HG03521 (cell line): ENCODE results near the gene PITX1.
A peak's percentile ranks its signal among the peaks of the same experiment; 100 is the strongest.

ENCODE experiments used
- ATAC-seq: cut with Tn5 transposase; IDR thresholded peaks from one replicate; pipeline ENCODE4 v1.9.1; 2021; ENCODE audit warnings: mild to moderate bottlenecking, moderate library complexity; ENCODE audit not compliant: unreplicated experiment

The PITX1 gene

DNA sequence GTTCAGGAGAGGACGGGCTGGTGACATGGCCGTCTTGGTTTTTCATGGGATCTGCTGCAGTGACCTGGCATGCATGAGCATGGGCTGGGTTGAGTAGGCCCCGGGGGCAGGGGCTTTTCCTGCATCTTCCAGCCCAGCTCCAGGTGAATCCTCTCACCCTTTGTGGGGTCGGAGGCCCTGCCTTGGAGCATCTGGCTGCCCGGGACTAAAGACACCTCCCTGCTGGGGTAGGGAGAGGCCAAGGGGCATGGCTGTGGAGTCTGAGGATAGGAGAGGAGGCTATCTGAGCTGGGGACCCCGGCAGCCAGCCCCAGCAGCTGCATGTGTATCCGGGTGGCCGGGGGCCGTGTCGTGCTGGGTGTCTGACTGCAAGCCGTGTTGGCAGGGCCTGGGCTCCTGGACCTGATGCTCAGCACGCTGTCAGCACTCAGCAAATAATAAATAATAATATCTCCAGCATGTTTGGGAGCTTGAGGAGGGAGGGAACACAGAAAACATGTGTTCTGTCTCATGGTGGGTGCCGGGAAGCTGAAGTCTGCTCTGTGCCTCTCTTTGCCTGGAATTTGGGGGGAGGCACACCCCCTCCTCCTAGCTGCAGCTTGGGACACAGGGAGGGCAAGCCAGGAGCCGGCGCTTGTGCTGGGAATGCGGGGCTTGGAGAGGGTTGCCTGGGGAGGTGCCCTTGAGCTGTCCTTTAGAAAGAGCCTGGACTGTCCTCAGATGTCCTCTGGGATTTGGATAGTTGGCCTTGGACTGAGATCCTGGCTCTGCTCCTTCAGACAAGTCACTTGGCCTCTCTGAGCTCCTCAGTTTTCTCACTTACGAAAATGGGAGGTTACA, 28.4 kb upstream of the PITX1 start:
- ATAC-seq = no peak

DNA sequence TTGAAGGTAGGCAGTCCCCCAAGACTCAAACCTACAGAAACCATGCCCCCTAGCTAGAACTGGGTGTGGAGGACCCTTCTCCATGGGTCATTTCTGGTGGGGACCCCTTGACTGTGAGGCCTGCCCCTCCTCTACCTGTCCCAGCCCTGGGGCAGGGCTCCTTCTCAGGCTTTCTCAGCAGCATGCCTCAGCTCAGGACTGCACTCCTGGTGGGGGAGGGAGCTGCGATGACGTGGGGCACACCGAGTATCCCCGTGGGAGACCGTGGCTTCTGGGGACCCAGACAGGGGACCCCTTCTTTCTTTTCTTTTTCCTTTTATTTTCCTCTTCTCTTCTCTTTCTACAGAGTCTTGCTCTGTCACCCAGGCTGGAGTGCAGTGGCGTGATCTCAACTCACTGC, 27.0 kb upstream of the PITX1 start:
- ATAC-seq = no peak

DNA sequence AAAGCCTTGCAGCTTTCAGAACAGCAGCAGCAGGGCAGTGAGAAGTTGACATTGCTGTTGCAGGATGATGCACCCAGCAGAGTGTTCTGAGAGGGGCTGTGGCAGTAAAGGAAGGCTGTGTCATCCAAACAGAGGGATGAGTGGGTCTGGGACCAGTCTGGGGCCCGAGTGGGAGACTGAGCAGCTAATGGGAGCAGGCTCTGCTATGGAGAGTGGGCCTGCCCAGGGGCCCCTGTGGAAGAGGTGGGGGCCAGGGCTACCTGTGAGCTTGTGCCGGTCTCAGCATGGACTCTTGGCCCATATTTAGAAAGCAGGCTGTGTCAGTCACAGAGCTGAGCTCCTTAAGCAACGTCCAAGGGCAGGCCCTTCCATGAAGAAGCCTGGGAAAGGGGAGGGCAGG, 26.0 kb upstream of the PITX1 start:
- no peak for ATAC-seq

DNA sequence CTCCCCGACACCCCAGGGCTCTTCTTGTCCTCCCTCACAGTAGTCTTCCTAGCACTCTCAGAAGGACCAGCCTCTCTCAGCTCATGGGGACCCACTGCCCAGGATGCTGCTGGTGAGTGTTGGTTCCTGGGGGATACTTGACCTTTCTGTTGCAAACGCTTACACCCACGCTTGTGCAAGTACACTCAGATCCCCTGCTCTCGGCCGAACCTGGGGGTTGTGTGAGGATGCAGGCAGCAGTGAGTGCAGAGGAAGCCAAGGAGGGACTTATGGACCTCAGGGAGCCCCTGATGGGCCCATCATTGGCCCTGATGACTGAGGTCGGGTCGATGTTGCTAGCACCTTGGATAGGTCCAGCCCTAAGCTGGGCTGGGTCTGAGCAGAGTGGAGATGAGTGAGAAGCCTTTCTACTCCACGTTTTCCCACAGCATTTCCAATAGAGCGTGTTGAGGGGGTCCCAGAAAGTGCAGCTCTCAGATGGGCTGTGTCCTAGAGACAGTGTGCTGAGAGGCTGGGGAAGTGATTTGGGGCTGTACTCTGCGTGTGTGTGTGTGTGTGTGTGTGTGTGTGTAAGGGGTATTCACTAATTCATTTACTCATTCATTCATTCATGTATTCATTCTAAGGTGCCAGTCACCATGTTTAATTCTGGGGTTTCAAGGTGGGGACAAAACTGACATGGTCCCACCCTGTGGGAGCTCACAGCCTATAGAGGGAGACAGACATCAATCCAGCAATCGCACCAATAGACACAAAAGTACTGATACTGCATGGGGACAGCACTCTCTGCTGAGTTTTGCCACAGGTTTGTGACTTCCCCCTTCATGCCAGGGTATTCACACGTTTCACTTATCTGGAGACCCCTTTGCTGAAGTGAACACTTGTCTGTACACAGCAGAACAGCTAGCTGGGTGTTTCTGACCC, 25.2 kb upstream of the PITX1 start:
- no peak for ATAC-seq

DNA sequence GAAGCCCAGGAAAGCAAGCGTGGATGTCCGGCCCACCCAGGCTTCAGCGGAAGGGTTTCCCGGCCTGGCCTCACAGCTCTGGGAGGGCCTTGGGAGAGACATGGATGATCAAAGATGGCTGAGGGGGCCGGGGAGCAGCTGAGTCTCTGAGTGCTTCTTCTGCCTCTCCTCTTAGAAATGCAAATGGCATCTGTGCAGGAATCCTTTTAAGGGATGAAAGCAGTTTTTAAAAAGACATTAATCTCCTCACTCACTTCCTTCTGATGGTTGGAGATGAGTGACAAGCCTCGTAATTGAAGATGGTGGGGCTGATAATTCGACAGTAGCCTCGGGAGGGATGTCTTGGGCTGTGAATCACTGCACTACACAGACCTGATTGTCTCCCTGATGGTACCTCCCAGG, 24.3 kb upstream of the PITX1 start:
- ATAC-seq = no peak

DNA sequence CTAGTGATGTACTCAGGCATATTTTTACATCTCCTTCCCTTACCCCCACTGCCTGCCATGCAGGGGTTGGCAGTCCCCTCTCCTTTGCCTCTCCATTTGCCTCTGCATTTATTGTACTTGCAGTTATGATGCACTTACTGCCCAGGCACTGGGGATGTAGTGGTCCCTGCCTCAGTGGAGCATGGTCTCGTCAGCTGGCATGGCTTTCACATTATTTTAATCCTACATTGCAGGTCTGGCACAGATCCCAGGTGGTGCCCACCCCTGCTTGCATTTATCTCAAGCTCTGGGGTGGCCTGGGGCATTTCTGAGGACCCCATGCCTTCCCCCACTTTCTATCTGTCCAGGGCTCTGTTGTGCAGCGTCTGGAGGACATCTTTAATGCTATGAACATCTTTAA, 23.2 kb upstream of the PITX1 start:
- ATAC-seq = no peak

DNA sequence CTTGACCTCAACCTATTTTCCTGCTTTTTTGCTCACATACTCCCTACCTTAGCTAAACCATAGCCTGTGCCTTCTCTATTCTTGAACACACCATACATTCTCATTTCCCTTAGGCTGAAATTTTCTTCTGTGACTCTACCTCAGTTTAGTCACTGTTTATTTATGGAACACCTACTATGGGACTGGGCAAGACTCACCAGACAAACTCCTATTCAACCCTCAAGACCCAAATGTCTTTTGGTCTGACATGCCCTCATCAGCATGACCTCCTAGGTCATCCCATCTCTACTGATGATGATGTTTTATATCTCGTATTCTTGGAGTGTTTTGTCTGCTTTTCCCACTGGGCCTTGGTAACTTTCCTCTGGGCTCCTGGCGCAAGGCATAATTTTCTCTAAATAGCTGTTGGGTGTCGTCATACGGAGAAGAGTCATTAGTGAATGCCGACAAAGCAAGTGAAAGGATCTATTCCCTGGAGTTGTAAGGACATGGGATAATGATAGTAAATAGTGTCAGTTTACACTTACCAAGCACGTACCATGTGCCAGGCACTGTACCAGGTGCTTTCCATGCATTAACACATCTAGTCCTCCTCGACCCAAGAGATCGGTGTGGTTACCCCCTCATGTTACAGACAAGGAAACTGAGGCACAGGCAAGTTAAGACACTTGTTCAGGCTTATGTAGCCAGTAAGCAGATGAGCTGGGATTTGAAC, 22.4 kb upstream of the PITX1 start:
- no peak for ATAC-seq

DNA sequence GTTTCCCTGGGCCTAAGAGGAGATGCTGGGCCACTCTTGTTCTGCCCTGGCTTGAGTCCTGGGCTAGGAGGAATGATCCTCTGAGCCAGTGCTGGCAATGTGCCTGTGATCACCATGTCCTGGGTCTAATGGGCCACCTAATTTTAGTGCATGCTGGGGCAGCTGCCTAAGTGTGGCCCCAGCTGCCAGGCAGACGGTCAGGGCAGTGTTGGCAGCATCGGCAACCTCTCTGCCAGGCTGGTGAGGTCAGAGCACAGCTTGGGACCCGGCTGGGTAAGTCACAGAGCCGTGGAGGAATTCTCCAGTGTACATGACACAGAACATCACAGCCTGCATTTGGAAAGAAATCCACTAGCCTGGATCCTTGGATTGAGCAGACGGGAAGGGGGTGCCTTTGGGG, 21.4 kb upstream of the PITX1 start:
- ATAC-seq = no peak

DNA sequence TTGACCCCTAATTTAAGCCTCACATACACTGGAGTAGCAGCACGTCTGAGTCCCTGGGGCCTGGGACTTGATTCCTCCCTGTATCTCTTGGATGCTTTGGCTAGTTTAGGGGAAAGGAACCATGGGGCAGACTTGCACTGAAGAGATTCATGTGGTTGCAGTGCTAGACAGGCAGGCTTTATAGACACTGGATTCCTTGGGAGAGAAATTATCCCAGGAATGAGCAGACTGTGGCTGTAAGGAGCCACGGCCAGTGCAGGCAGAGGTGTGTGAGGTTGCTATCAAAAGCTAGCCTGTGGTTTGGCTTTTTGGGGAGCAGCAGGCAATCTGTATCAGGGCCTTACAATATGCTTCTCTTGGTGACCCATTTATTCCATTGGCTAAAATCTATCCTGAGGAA, 20.5 kb upstream of the PITX1 start:
- ATAC-seq = no peak

DNA sequence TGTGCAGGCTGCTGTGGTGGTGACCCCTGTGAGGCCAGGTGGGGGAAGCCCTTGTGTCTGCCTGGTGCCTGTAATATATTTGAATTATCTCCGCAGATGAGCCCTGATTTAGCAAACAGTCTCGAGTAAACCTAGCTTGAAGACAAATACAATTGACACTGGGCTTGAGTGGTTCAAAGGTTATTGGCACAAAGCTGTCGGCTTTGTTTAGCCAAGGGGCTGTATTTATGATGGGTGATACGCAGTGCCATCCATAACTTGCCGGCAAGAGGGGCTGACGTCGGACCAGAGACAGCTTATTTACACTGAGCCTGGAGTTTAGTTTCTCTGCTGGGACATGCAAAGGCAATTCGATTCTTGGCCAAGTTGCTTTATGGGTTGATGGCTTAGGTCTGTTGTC, 20.0 kb upstream of the PITX1 start:
- ATAC-seq = no peak

DNA sequence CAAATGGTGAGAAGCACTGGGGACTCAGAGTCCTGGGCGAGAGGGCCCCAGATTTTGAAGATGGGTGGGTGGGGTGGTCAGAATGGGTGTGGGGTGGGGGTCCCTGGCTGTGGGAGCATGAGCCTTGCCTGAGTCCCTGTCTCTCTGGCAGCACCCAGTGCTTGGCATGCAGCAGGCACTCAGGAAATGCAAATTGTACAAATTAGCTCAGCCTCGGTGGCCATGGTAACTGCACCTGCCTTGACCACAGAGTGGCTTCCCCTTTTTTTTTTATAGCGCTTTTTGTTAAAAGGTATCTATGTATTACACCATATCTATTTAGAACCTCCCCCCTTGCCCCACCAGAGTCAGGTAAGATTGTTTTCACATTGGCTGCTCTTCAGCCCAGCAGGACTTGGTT, 19.2 kb upstream of the PITX1 start:
- ATAC-seq = peak; percentile 94

DNA sequence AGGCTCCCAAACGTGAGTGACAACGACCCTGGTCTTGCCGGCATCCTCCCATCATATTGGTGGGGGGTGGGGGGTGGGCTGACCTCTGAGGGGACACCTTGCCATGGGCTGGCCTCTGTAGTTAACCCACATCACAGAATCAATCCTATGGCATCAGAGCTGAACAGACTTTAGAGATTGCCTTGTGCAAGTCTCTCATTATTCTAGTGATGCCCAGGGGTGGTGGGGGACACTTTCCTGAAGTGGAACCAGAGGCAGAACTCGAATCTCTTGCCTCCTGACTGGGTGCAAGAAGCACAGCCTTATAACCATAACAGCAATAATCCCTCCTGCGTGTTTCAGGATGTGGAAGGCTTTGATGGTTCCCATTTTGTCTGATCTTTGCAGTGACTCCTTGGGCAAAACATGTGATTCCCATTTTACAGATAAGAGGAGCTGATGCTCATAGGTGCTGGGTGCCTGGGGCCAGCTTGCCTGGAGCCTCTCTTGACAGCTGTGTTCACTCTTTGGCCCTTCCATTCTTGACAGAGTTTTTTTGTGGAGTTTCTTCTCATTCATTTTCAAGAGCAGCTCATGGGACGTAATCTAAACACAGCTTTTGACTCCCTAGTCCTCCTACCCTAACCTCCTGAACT, 18.6 kb upstream of the PITX1 start:
- ATAC-seq = no peak

DNA sequence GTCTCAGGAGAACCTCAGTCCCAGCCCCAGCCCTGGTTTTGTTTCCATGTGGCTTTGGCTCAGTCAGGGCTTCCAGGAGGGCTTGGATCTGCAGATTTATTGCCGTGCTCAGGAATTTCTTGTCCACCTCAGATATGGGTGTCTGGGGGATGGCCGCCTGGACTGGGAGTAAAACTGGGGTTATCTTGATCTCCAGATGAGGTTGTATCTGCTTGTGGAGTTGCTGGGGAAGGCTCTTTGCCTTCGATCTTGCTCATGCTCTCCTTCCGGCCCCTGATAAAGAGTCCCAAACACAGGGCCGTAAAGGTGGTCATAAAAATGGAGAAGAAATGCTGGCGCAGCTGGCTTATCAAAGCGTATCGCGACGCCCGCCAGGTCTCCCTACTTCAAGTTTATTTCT, 17.8 kb upstream of the PITX1 start:
- ATAC-seq = no peak

DNA sequence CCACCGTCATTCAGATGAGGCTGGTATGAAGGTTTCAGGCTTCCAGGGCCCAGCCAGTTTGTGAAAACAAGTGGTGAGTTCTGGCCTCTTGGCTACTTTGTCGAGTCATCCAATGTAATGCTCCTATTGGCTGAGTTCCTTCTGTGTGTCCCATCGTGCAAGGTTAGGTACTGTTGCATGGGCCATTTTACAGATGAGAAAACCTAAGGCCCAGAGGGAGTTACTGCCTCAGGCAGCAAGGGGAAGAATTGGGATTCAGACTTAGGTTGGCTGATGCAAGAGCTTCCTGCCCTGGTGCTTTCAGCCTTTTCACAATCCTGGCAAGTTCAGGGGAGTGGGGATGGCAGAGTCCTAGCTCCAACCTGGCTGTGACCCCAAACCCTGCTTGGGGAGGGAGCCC, 17.4 kb upstream of the PITX1 start:
- ATAC-seq = no peak

DNA sequence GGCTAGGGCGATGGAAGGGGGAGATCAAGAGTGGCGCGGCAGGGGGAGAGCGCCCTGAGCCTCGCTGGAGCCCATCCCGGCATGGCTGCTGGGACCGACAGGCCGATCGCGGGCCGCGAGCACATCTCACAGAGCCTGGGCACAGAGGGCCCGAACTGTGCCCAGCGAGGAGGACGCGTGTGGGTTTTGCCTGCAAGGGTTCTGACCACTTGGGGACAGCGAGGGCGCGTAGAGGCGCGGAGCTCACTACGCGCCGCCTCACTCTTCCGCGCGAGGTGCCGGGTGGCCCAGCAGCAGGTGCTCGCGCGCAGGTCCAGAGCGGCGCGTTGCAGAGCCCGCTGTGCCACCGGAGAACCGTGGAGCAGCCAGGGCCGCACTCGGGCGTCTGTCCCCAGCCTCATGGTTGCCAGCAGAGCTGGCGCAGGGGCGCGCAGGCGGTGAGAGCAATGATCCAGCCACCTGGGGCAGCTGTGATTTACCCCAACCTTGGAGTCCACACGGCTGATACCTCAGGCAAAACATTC, 16.3 kb upstream of the PITX1 start:
- ATAC-seq = no peak

DNA sequence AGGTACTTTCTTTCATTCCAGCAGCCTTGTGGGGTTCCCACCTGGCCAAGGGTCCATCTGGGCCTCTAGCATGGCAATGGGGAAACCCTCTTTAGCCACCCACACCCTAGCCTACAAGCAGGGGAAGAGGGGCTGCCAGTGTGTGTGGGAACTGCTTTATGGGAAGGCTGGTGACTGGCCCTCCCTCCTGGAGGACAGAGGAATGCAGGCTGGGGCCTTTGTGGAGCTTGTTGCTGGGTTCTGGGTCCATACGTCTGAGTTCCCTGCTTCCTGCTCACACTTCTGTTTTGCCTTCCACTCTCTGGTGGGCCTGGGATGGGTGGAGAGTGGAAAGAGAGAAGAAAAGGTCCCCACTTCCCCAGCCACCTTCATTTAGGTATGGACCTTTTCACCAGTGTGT, 14.9 kb upstream of the PITX1 start:
- ATAC-seq = no peak

DNA sequence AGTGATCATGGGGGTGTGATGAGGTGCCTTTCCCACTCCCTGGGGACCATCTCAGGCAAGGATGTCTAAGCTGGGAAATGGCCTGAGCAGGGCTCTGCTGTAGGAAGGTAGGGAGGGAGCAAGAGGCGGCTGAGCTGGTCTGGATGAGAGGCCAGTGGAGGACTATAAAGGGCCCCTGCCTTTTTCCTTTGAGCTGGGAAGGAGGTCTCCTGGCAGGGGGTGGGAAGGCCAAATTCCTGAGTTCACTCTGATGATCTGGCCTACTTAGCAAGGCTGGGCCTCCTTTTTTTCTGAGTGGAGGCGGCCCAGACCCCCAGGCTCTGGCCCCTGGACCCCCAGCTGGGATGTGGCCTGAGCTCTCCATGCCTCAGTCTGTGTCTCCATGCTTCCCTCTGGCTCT, 14.3 kb upstream of the PITX1 start:
- no peak for ATAC-seq

DNA sequence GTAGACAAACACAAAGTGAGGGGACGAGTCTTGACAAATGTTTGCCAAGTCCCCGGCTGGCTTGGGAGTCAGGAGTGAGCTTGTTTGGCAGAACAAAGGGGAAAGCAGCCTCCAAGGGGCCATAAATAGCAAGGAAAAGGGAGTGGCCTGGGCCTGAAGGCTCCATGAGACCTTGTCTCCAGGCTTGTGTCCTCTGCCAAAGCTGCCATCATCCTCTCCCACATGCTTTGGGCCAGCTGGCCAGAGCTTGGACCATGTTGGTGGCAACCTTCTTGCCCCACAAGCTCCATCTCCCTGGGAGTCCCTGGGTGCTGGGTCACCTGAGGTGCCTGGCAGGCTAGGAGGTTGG, 13.3 kb upstream of the PITX1 start:
- ATAC-seq = no peak

DNA sequence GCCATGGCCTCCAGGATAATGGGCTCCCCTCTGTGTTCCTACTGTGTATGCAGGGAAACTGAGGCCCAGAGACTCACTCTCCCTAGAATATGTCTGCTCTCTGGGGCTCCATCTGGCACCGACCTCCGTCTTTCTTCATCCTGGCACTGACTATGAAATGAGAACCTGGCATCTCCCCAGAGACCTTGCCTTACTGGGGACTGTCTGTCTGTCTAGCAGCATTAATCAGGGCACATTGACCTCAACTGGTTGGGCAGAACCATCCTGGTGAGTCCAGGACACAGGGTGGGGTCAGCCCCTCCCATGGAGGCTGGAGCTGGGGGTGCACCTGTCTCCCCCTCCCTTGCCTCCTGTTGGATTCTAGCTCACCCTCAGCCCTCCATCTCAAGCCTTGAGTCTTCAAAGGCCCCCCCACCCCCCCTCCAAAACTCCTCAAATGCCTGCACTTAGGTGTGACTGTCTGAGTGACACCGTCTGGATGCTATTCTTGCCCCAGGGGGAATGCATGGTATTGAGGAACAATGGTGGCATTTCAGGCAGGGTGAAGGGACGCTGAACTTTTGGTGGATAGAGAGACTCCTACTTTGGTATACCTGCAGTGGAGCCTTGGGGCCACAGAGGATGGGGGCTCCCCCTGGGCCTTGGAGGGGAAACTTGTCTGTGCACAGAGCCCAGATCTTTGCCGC, 12.8 kb upstream of the PITX1 start:
- ATAC-seq = no peak

DNA sequence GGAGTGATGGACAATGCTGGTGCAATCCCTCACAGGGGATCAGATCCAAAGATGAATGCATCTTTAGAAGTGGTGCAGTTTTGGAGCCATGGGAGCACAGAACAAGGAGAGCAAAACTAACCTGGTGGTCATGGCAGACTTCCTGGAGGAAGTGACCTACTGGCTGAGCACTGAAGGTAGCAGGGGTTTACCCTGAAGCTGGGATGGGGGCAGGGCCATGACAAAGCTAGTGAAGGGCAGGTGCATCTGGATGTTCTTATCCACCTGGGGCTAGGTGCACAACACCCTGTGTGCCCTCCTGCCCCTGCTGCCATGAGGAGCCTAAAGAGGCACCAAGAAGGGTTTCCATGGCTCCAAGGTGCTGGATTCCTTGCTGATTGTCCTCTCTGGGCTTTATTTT, 11.5 kb upstream of the PITX1 start:
- ATAC-seq = no peak
